NCI-H460 (cell line): ENCODE results near the gene ENPP3. TPM values are rescaled to one million over a fixed set of nuclear protein-coding genes. Genes with fewer than 3 reads are reported as not detected.

Source experiments
- DNase-seq: peaks from one replicate; pipeline ENCODE4 v3.0.0-alpha.2; 2016; ENCODE audit warnings: low read depth; ENCODE audit errors: extremely low read depth
- polyA plus RNA-seq: library from polyadenylated mRNA; depleted of rRNA; stranded (reverse); fragments of >200 nt; gene quantifications from 2 replicates; pipeline ENCODE4 v1.2.3, GENCODE V29; 2014; cell fraction: nucleus; rRNA removed
- total RNA-seq: library from RNA; depleted of rRNA; stranded (reverse); fragments of >200 nt; shearing (Covaris generic); gene quantifications from 2 replicates; pipeline ENCODE4 v1.2.3, GENCODE V29; 2014; rRNA removed

ENPP3 gene
- 0.12 TPM in 1 of 2 replicates, not detected in the other for total RNA-seq
- not detected in 2 replicates for polyA plus RNA-seq

DNA sequence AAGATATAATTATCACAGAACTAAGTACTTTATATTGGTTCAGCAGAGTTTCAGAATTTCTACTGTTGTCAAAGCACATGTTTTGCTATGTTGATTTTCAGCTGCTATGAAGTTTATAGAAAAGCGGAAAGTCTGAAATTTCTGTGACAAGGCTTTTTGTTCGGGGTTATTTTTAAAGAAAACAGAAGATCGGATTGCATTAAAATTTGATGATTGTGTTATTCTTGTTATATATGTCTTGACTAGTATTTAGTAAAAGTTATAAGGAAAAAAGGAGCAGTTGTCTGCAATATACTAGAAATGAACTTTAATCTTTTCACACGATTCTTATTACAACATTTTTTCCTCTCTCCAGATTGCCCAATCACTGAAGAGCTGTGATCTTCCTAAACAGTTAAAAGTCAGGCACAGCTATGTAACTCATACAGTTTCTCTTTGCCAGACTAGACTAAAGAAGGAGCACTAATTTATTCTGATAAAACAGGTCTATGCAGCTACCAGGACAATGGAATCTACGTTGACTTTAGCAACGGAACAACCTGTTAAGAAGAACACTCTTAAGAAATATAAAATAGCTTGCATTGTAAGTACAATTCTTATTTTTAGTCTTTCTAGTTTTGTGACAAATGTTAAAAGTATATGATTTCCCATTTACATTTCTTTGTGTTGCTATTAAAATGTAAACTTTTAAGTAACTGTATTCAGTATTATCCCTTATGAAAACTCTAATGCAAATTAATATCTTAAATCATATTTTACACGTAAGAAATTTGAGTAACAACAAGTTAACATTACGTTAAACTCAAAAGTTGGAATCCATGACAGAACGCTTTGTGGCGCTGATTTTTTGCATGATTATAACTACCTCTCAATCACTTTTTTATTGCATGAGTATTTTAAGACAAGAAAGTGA is at the start of gene ENPP3:
Gene ENPP3, plus strand, starts transcription at position 423 of the 913 bp plus-strand sequence. Its CDS starts 83 bp downstream, at position 506.
- DNase-seq = no peak

DNA sequence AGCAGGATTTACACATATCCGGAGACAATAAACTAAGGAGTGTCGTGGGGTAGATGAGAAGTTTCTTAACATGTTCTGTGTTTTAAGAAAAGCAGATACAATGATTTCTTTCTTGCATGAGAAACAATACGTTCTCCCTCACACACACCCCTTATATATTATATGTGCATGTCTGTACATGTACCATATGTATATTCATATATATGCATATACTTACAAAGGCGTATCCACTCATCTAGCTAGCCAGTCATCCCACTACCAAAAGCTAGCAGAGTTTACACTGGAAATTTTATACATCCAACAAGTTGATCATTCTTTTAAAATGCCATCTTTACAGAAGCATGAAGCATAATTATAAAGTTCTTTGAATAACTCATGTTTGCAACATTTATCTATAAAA is 49.2 kb upstream of the ENPP3 start:
- DNase-seq = no peak

DNA sequence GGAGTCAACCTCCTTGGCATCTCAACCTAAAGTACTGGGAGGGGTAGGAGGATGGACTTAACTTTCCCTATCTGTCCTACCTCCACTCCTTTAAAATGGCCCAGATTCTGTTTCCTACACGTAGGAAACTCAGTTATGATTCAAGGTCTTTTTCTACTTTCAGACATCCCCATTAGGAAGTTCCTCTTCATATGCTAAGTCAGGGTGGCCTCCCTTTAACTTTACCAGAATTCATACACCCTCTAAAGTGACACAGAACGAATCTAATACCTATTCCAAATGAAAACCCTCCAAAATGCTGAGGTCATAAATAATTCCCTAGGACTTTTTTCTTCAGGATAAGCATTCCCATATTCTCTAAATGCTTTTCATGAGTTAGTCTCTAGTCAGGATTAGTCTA is 48.5 kb upstream of the ENPP3 start:
- no peak for DNase-seq

DNA sequence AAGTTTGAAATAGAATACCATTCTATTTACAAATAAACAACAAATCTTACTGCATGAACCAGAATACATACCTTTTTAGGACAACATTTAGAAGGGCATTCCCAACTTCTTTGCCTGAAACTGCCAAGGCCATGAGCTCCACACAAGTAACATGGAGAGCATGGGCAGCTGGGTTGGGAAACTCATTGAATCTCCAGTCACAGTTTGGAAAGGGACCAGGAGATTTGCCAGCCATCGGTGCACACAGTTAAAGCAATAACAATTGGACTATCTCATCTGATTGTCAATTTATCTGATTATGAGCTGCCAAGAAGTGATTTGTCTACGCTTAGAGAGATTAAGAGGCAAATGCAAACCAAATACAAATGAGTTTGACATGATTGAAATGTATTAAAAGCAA is 44.2 kb upstream of the ENPP3 start:
- DNase-seq = no peak

DNA sequence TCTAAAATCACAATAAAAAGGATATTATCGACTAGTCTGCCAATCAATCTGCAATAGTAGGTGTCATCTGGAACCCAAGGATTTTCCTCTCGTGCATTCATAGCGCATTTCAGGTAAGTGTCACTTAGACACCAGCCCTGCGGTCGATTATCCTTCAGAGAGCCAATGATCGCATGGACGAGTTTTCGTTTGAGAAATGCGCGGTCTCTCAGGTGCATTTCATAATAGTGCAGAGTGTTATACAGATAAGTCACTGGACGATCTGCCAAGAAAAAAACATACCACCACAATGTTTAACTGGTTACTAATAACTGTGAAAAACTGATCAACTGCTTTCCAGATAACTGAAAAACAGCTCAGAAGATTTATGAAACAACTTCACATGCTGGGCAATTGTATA is 43.0 kb upstream of the ENPP3 start:
- no peak for DNase-seq

DNA sequence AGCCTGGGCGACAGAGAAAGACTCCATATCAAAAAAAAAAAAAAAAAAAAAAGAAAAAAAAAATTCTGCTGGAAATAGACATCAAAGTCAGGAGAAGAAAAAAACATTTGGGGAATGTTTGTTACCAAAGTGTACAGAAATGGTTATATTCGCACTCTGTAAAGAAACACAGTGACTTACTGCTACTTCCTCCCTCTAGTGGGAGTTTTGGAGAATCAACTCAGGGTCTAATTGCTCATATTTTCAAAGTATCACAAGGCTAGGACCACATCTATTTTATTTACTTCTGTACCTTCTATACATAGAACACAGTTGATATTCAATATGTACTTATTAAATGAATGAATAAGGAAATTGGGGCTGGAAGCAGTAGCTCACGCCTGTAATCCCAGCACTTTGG is 39.7 kb upstream of the ENPP3 start:
- no peak for DNase-seq

DNA sequence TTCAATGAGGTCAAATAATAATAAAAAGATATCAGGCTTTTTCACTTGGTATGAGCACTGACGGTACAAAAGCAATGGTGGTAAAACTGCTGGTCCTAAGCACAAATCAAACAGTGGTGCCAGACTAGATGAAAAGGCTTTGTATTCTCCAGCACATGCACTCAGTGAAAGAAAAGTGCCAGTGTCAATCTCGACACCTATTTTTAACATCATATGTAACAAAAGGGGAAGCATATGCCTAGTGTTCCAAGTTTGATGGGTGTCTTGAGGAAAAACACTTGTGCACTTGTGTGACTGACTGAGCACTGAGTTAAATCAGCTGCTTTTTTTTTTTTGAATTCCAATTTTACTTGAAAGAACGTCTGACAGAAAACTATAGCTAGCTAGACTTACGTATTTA is 36.4 kb upstream of the ENPP3 start:
- DNase-seq = no peak

DNA sequence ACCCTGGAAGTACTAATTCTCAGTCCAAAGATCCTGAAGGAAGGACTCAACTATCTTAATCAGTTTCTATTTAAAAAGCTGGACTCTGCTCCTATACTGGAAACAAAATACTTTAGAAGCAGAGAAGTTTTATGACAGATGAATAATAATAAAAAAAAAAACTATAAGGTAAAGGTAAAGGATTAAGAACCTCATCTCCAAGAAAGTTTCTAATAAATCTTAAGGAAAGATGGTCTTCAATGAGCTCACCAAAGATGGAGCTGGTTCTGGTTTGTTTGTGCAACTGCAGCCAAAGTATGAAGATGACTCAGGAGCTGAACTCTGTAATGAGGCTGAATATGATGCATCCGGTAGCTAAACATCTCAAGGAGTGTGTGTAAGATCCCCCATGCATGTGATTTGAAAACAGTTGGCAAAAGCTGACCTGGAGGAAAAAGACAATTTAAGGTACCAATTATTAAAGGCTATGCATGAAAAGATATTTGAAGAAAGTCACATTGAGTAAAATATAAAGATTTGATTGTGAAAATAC is 34.3 kb upstream of the ENPP3 start:
- no peak for DNase-seq

DNA sequence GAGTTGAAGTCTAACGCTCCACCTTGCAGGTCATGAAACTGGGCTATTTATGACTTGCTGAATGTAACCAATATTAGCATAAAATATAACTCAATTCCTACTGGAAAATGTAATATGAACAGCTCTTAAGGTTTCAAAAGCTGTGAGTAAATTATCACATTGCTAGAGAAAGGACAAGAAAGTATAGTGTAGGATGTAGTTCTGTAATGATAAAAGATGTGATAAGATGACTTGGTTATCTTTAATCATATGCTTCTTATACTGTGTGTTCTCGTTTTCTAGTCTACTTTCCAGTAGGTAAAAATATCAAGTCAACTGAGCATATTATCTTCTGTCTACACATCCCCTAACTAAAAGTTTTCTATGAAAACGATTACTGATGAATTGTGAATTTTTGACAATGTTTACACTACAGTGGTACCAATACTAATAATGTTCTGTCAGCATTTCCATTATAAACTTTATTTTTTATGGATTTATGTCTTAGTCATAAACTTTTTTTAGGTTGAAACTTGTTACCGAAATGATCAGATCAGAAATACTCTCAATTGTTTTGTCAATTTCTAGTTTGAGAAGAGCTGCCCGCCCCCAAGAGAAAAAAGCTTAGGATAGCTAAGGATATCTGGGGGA is 23.7 kb upstream of the ENPP3 start:
- no peak for DNase-seq

DNA sequence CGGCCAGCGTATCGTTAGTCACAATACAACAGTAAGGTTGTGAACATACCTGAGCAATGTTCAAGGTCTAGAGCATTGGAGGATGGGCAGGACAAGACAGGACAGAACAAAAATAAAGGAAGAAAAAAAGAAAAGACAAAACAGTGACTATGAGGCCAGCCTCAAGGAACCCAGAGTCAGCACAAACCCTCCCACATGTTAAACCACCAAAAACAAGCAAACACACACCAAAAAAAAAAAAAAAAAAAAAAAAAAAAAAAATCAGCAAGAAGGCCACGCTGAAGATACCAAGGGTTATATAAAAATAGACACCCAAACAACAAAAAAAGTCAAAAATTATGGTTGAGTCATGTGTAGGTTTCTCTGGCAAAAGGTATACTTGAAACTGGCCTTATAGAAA is 21.8 kb upstream of the ENPP3 start:
- DNase-seq = no peak

DNA sequence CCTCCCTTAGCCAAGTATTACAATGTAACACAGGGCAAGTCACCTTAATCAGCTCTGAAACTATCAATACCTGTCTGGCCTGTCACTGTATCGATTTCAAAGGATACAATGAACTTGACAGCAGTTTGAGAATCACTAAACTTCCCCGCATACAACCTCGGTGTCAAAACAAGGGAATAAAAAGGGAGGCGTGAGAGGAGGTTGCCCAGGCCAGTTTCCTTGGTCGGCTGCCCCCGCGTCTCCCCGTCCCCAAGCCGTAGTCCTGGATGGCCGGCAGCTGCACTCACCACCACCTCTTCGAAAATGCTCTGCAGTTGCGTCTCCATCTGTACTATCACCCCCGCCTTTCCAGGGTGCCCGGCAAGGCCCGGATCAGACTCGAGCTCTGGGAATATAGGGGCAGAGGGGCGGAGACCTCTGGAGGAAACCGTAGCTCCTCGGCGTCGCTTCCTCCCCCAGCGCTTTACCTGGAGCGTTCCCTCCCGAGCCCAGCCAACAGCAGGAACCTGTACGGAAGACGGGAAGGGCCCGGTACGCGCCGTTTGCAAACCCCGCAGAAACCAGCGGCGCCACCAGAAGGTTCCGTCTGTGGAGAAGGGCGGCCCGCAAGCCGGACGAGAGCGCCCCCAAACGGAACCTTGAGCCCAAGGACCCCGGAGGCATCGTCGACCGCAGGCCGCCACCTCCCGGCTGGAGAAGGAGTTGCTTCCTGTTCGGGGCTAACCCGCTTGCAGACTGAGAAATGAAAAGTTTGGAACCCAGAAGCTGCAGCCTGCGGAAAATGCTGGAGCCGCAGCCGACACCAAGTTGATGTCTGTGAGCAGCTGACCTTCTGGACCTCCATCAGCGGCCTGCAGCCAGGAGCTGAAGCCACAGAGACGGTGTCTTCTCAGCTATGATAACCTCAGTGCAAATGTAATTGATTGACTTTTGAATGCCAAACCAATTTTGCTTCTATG is 9.1 kb upstream of the ENPP3 start, which contains the start of gene MED23:
Gene MED23, minus strand, starts transcription at position 519 of the 959 bp plus-strand sequence. Its CDS starts 193 bp downstream, at position 326.
- DNase-seq = peak; percentile 87

DNA sequence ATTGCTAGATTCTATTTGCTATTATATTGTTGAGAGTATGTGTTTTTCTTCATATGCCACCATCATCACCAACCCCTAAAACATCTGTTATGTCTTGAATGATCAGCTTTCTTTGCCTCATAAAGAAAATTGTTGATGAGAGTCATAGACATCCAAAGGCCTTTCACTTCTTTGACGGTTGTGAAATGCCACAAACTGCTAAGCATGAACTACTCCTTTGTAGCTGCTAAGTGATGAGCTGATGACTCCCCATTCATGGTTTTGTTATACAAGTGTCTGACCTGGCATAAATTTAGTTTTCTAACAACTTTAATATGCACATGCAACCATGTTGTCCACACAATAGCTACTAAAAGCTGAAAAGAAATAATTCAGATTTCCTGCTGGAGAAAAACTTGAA is 8.4 kb upstream of the ENPP3 start:
- no peak for DNase-seq

DNA sequence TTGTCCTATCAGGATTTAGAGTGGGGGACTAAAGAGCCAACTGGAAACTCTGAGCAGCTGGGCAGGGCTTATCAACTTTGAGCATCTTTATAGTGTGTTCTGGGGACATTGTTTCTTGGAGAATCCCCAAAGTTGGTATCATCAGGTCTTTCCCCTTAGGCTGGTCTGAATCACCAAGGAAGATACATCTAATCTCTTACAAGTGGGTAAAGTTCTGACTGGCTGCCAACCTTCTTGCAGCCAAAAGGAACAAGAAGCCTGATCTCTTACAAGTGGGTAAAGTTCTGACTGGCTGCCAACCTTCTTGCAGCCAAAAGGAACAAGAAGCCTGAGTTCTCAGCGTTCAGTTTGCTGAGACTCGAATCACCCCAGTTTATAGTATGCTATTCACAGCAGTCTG is 7.5 kb upstream of the ENPP3 start:
- no peak for DNase-seq

DNA sequence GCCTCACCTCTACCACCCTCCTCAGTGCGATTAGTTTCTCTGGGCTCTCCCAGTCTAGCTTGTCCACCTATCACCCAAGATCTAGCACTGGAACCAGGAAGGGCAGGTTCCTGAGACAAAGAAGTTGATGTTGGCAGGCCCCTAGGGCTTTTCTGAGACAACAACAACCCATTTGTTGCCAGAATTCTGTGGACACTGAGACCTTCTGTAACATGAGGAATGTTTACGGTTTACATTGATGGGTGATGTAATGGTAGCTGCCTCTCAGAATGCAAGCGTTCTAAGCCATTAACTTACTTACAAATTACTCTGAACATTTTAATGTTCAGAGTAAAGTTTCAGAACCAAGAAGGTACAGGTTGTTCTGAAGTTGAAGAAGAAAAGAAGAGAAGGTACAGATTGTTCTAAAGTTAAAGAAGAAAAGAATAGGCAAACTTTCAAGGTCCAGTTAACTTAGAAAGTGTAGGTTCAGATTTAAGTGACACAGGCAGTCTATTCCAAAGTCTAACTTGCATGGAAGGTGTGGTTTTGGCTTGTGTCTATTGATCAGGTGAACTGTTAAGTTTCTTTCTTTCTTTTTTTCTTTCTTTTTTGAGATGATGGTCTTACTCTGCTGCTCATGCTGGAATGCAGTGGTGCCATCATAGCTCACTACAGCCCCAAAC is 5.3 kb upstream of the ENPP3 start:
- DNase-seq = no peak

DNA sequence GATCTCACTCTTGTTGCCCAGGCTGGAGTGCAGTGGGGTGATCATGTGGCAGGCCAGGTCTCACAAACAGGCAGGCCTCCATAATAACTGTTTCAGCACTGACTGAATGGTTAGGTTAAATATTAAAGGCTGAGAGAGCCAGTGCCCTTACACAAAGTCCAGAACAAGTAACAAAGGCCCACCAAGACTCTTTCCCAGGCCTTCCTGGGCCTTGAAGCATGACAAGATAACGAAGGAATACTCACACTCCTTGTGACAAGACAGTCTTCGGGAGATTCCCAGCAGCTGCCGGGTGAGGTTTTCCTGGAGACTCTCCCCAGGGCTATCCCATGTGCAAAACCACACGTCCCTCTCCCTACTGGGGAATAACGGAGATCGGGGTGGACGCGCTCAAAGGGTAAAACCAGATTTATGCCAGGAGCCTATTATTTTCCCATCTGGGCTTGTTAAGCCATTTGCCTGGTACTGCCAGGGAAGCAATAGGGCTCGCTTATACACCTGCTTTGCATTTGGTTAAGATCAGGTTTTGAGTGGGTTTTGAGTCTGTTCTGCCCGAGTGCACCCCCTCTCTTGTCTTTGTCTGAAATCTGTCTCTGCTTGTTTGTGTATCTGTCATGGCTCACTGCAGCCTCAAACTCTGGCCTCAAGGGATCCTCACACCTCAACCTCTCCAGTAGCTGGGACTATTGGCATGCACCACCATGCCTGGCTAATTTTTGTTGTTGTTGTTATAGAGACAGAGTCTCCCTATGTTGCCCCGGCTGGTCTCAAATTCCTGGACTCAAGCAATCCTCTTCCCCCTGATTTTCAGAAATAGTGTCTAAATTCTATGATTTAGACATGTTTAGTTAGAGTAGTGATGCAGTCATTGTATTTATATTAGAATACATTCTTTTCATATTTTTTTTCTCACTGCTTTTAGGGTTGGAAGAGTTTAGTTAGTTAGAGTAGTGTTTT is 1.4 kb upstream of the ENPP3 start:
- DNase-seq = no peak

DNA sequence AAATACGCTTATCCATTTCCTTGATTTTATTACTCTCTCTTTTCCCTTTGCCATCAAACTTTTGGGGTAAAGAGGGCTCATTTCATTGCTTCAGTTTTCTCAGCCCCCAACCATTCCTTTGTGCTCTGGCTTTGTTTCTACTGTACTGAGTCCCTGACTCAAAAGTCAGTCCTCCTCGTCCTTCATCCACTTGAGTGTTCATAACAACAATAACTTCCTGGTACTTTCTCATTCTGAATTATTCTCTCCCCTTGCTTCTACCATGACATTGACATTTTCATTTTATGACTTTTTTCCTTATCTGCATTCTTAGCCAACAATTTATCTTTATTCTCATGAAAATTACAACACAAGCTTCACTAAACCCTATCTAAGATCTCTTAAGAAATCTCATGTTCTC is 911 bp downstream of the ENPP3 start:
- no peak for DNase-seq

DNA sequence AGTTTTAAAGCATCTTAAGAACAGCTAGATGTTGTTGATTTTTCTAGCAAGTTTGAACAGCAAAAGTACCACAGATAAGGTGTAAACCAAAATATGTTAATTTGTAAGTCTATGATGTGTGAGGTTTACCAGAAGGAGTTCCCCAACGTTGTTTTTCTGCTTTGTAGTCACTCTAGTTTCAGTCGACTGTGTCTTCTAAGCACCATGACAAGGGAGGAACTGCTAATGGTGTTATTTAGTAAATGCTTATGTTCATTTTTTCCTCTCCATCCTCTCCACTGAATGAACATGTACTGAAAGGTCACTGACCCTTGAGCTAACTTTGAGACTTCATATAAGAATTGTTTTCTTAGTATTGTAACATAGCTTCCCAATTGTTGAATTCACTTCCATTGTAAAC is 3.0 kb downstream of the ENPP3 start:
- DNase-seq = no peak

DNA sequence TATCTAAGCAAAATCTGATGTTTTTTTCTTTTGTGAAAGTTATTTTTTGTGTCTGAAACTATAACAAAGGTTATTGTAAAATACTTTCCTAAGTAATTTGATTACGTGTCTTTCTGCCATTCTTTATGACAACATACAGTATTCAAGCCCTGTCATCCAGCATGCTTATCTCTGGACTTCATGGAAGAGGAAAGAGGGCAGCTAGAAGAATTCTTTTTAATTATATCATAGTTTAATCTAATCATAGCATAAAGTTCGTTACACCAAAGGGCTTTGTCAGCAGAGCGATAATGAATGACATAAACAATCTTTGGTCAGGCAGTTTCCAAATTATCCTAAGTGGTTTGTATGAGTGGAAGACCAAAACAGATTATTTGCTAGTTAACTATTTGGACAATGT is 3.5 kb downstream of the ENPP3 start:
- DNase-seq = no peak

DNA sequence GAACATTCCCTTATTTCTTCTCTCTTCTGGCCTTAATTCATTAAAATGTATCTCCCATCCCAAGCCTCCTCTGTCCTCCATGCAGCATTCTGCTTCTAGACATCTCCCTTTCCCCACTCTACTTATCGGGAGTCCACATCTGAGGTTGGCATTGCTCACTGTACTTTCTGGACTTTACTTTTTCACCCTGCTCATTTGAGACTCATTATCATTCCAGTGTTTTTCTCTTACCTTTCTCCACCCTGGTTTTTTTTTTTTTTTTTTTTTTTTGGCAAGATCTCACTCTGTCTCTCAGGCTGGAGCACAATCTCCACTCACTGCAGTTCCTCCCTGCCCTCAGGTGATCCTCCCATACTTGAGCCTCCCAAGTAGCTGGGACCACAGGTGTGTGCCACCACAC is 4.5 kb downstream of the ENPP3 start:
- DNase-seq = no peak
